Fibroblast of peridontal ligament (primary cell): ENCODE data around the gene JPH2.

ENCODE experiments used
- DNase-seq: peaks from one replicate; pipeline ENCODE4 v3.0.0-alpha.2; 2010; ENCODE audit errors: extremely low read depth

Gene JPH2

GRCh38 chr20:44075950-44076232 lies 111.1 kb downstream of the JPH2 start:
- DNase-seq, result no peak

DNA sequence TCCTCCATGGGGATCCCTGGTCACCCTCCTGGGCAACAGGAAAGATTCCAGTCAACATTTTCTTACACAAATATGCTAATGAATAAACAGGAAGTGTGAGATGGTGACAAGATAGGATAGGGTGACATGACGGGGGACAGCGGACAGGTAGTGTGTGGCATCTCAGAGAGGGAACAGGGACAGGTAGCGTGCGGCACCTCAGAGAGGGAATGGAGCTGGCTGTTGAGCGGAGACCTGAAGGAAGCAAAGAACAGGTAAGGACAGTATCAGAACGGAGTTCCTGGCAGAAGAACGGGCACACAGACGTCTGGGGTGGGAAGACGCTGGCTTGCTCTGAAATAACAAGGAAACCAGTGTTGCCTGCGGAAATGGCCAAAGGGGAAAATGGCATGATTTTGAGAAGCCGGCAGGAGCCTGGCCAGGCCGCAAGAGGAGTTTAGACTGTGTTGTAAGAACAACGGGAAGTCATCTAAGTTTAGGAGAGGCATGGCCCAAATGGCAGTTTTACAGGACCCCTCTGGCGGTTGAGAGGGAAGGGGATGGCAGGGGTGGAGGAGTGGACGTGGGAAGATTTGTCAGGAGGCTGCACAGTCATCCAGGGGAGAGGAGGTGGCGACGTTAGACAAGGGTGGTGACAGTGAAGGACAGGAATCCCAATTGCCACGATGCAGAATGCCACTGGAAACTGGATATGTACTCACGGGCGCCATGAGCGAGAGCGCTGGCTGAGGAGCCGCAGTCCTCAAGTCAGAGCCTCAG lies 111.6 kb downstream of the JPH2 start:
- DNase-seq, result no peak

DNA sequence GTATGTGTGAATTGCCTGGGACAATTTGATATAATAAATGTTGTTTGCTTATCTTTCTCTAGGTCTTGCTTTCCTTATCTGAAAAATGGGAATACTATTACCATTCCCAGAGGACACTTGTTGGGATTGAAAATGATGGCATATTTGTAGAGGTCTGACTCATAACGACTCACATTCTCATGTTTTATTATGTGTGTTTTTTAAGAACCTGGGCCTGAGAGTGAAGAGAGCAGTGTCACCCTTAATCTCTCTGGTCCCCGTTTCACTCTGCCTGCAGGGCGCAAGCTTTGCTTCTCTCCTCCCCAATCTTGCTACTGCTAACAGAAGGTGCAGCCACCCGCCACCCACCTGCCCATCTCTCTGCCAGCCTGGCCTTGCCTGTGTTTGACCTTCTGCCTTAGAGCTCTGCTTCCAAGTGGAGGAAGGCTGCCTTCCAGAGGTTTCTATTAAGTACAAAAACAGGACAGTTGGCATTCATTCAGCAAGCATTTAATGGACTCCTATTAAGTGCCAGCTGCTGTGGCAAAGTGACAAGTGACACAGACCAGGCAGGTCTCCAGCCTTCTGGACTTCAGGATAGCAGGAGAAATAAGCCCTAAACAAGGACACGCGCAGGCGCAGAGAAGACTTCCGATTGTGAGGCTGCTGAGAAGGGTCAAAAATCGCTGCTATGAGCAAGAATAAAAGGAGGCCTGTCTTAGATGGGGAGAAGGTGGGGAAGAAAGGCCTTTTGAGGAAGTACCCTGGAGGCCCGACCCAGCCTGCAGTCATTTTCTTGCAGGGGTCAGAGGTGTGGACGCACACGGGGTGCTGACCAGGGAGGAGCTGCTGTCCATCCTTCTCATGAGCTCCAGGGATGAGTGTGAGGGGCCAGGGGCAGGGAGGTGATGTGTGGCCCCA lies 112.5 kb downstream of the JPH2 start:
- DNase-seq, result peak; percentile 76

- no peak for DNase-seq
Measured at GRCh38 chr20:44073675-44074071, 113.3 kb downstream of the JPH2 start.

GRCh38 chr20:44073011-44073674 lies 113.8 kb downstream of the JPH2 start:
- no peak for DNase-seq

GRCh38 chr20:44072384-44072783 lies 114.6 kb downstream of the JPH2 start:
- DNase-seq, result no peak

- DNase-seq, result no peak
Measured at GRCh38 chr20:44071526-44072111, 115.4 kb downstream of the JPH2 start.

- DNase-seq, result no peak
Measured at GRCh38 chr20:44071057-44071456, 115.9 kb downstream of the JPH2 start.

DNA sequence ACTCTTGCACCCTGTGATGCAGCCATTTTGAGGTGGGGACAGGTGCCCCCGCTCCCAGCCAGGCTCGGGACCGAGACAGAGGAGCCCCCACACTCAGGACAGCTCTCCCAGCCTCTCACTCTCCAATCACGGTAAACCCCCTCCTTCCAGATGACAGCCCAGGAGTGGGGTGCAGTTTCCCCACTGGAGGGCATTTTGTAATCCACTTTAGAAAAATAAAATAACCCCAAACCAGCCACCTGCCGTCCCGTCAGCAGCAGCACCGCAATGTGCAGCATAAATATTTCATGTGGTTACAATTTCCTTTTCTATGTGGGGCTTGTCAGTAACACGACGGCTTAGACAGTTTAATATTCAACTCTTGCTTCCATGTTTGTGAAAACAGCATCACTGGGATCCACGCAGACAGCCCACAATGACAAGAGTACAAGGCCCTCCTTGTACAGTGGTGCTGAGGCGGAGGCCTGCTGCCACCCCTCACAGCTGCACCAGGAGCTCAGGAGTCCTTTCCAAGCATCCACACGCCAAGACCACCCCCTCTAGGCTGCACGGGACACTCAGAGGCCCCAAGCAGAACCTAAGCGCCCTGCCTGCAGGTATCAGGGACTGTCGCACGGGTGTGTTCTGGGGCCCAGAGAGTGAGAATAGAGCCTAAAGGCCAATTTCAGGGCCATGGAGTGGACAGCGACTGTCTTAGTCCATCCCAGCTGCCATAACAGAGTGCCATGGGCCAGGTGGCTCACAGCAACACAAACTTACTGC lies 116.7 kb downstream of the JPH2 start:
- DNase-seq, result no peak

DNA sequence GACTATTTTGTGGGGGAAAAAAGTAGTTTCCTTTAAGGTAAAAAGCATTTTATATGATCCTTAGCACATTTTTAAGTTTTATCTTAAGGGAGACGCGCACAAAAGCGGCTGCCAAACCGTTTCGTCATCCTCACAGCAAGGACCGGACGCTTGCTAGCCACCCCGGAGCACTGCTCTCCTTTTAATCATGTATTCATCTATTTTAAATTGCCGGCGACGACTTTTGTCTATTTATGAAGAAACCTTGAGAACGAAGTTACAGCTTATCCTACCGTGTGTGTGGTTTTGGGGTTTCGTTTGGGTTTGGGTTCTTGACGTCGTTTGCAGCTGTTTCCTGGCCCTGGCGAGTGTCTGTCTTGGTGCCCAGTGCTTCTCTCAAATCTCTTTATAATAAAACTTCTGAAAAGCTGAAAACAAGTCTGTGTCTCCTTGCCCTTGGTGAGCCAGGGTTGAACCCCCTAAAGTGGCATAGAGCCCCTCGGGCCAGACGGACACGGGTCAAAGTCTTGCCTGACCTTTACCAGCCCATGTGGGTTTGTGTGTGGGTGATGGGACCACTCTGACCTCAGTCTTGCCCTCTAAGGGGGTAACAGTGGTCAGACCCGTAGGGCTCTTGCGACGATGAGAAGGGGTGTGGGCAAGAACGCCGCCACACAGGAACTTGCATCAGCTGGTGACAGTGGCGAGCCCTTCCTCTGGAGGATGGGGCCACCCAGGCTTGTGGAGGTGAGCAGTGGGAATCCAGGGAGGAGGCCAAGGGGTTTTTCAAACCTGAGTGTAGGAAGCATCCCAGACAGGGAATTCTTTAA lies 117.6 kb downstream of the JPH2 start:
- DNase-seq, result no peak

- no peak for DNase-seq
Measured at GRCh38 chr20:44068316-44069201, 118.4 kb downstream of the JPH2 start.

DNA sequence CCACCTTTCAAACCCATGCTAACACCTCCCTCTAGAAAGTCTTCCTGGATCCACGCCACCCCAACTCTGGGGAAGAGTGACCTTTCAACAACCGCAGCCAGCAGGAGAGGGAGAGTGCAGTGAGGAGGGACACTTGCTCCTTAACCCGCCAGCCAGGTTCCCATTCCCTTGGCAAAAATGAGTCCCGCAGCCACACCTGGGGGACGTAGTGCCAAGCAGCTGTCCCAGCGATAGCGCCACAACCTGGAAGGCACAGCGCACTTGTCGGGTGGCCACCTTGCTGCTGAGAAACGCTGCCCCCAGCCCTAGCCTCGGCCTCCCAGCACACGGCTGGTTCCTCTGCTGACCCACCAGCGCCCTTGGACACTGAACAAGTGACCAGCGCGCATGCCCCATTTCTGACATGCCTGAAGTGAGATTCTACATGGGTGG lies 119.3 kb downstream of the JPH2 start:
- DNase-seq, result no peak

DNA sequence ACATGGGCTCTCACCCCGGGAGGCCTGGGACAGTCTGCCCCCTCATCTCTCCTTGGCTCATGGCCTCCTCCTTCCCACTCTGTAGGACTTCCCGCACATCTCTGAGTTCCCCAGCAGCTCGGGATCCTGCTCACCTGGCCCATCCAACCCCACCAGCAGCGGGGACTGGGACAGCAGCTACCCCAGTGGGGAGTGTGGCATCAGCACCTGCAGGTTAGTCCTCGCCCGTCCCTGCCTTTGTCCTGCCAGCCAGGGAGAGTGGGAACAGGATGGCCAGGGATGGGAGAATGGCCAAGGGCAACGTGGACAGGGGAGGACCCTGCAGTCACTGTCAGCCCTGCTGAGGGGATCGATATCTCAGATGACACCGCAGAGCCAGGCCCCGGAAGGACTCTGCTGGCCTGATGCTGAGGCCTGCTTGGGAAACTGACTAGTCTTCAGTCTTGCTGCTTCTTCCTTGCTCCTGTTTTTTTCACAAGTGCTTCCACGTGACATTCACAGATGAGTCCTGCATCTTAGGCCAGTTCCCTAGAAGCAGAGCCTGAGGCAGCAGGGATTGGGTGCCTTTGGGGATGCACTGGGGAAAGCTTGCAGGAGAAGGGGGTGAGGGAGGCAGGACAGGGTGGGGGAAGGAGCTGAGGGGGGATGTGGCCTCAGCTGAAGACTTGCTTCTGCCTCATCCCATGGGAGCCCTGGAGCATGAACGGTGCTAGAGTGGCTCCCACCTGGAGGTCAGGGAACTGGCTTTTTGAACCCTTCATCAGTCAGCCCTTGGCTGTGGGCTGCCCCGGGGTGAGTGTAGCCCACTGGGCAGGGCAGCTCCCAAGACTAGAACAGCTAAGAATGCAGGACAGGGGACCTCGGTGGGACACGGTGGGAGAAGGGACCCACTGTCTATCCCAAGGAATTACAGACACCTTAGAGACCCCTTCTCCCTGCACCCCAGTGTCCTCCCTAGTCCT lies 120.1 kb downstream of the JPH2 start:
- no peak for DNase-seq

DNA sequence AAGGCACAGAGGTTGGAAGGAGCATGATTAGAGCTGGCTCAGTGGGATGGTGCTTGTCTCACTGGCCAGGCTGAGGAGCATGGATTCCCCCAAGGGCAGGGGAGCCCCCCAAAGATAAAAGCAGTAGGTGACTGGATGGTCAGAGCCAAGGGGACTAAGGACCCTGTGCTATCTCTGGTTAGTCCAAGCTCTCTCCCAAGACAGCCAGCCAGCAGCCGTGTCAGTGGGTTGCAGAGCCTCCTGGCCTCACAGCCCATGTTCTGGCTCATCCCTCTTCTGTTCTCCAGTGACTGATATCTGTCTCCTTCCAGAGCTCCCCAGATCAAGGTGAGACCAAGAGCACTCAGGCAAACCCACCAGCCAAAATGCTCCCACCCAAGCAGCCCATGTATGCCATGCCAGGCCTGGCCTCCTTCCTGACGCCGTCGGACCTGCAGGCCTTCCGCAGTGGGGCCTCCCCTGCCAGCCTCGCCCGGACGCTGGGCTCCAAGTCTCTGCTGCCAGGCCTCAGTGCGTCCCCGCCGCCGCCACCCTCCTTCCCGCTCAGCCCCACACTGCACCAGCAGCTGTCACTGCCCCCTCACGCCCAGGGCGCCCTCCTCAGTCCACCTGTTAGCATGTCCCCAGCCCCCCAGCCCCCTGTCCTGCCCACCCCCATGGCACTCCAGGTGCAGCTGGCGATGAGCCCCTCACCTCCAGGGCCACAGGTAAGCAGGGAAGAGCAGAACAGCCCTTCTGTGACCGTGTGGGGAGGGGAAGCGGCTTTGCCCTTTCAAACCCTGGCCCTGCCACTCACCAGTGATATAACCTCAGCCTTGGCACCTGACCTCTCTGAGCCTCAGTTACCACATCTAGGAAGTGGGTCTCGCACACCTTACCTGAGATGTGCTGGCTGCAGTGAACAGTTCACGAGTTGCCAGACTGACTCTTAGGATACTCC lies 121.3 kb downstream of the JPH2 start:
- DNase-seq, result no peak

GRCh38 chr20:44064501-44065400 lies 122.2 kb downstream of the JPH2 start:
- no peak for DNase-seq
